SK-N-SH treated with all-trans-retinoic acid at 6 μM for 48 hours (cell line): Measurements from ENCODE around the gene RAB3GAP2.

Experiments used
- ARNTL ChIP-seq: fragments of 450-650 bp; formaldehyde crosslinking; IDR thresholded peaks from 2 replicates; pipeline ENCODE4 v1.5.0; 2020; ENCODE audit warnings: low read depth, mild to moderate bottlenecking, moderate library complexity, borderline replicate concordance
- GLIS3 ChIP-seq: fragments of 250-450 bp; sonication (Bioruptor Pico); IDR thresholded peaks from 2 replicates; pipeline ENCODE4 v1.5.0; 2020; ENCODE audit warnings: mild to moderate bottlenecking, moderate library complexity
- PATZ1 ChIP-seq: fragments of 250-450 bp; sonication (Bioruptor Pico); IDR thresholded peaks from 2 replicates; pipeline ENCODE4 v1.8.0; 2020; ENCODE audit warnings: mild to moderate bottlenecking, moderate library complexity, borderline replicate concordance
- PPARA ChIP-seq: fragments of 250-450 bp; sonication (Bioruptor Pico); IDR thresholded peaks from 2 replicates; pipeline ENCODE4 v1.5.0; 2020; ENCODE audit warnings: mild to moderate bottlenecking, borderline replicate concordance
- TCF4 ChIP-seq: fragments of 250-450 bp; sonication (Bioruptor Pico); IDR thresholded peaks from 2 replicates; pipeline ENCODE4 v1.8.0; 2021; ENCODE audit warnings: mild to moderate bottlenecking, moderate library complexity, borderline replicate concordance
- TOX ChIP-seq: fragments of 250-450 bp; sonication (Bioruptor Pico); IDR thresholded peaks from 2 replicates; pipeline ENCODE4 v1.8.0; 2021; ENCODE audit warnings: mild to moderate bottlenecking, moderate library complexity, borderline replicate concordance
- ZFP3 ChIP-seq: fragments of 250-450 bp; sonication (Bioruptor Pico); IDR thresholded peaks from 2 replicates; pipeline ENCODE4 v1.5.0; 2020; ENCODE audit warnings: mild to moderate bottlenecking, moderate library complexity
- ZFP30 ChIP-seq: fragments of 450-650 bp; formaldehyde crosslinking; IDR thresholded peaks from 2 replicates; pipeline ENCODE4 v1.5.0; 2022; ENCODE audit warnings: mild to moderate bottlenecking, moderate library complexity
- ZNF565 ChIP-seq: fragments of 450-650 bp; formaldehyde crosslinking; conservative IDR thresholded peaks from 2 replicates; pipeline ENCODE4 v1.5.0; 2020; ENCODE audit warnings: low read depth, mild to moderate bottlenecking, moderate library complexity
- ZNF70 ChIP-seq: fragments of 450-650 bp; formaldehyde crosslinking; IDR thresholded peaks from 2 replicates; pipeline ENCODE4 v1.5.0; 2020; ENCODE audit warnings: mild to moderate bottlenecking, moderate library complexity
- ZNF8 ChIP-seq: fragments of 450-650 bp; formaldehyde crosslinking; IDR thresholded peaks from 2 replicates; pipeline ENCODE4 v1.5.0; 2020; ENCODE audit warnings: mild to moderate bottlenecking, moderate library complexity
- TF ChIP-seq, protein P1 (sequence below): fragments of 250-450 bp; sonication (Bioruptor Pico); IDR thresholded peaks from 2 replicates; pipeline ENCODE4 v1.8.0; 2021; ENCODE audit warnings: low read depth, mild to moderate bottlenecking, moderate library complexity, borderline replicate concordance
- TF ChIP-seq, protein P2 (sequence below): fragments of 250-450 bp; sonication (Bioruptor Pico); IDR thresholded peaks from 2 replicates; pipeline ENCODE4 v1.5.1; 2020; ENCODE audit warnings: low read depth, mild to moderate bottlenecking, moderate library complexity
- TF ChIP-seq, protein P3 (sequence below): fragments of 250-450 bp; sonication (Bioruptor Pico); IDR thresholded peaks from 2 replicates; pipeline ENCODE4 v1.5.0; 2020; ENCODE audit warnings: mild to moderate bottlenecking, moderate library complexity

GRCh38 chr1:220316305-220316704 is 44.1 kb upstream of the RAB3GAP2 start:
- no peak for TF ChIP-seq ZNF8
- TF ChIP-seq PATZ1: no peak
- TF ChIP-seq ZFP30: no peak
- no peak for TF ChIP-seq ARNTL
- TF ChIP-seq PPARA (CRISPR knock-in tag): no peak
- TF ChIP-seq TCF4: no peak
- TF ChIP-seq, protein P1, sequence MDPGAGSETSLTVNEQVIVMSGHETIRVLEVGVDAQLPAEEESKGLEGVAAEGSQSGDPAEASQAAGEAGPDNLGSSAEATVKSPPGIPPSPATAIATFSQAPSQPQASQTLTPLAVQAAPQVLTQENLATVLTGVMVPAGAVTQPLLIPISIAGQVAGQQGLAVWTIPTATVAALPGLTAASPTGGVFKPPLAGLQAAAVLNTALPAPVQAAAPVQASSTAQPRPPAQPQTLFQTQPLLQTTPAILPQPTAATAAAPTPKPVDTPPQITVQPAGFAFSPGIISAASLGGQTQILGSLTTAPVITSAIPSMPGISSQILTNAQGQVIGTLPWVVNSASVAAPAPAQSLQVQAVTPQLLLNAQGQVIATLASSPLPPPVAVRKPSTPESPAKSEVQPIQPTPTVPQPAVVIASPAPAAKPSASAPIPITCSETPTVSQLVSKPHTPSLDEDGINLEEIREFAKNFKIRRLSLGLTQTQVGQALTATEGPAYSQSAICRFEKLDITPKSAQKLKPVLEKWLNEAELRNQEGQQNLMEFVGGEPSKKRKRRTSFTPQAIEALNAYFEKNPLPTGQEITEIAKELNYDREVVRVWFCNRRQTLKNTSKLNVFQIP: no peak
- TF ChIP-seq ZFP3 (CRISPR knock-in tag): no peak
- no peak for TF ChIP-seq ZNF565 (CRISPR knock-in tag)
- TF ChIP-seq, protein P2, sequence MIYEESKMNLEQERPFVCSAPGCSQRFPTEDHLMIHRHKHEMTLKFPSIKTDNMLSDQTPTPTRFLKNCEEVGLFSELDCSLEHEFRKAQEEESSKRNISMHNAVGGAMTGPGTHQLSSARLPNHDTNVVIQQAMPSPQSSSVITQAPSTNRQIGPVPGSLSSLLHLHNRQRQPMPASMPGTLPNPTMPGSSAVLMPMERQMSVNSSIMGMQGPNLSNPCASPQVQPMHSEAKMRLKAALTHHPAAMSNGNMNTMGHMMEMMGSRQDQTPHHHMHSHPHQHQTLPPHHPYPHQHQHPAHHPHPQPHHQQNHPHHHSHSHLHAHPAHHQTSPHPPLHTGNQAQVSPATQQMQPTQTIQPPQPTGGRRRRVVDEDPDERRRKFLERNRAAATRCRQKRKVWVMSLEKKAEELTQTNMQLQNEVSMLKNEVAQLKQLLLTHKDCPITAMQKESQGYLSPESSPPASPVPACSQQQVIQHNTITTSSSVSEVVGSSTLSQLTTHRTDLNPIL: no peak
- TF ChIP-seq TOX: no peak
- no peak for TF ChIP-seq GLIS3
- no peak for TF ChIP-seq ZNF70 (CRISPR knock-in tag)
- TF ChIP-seq, protein P3, sequence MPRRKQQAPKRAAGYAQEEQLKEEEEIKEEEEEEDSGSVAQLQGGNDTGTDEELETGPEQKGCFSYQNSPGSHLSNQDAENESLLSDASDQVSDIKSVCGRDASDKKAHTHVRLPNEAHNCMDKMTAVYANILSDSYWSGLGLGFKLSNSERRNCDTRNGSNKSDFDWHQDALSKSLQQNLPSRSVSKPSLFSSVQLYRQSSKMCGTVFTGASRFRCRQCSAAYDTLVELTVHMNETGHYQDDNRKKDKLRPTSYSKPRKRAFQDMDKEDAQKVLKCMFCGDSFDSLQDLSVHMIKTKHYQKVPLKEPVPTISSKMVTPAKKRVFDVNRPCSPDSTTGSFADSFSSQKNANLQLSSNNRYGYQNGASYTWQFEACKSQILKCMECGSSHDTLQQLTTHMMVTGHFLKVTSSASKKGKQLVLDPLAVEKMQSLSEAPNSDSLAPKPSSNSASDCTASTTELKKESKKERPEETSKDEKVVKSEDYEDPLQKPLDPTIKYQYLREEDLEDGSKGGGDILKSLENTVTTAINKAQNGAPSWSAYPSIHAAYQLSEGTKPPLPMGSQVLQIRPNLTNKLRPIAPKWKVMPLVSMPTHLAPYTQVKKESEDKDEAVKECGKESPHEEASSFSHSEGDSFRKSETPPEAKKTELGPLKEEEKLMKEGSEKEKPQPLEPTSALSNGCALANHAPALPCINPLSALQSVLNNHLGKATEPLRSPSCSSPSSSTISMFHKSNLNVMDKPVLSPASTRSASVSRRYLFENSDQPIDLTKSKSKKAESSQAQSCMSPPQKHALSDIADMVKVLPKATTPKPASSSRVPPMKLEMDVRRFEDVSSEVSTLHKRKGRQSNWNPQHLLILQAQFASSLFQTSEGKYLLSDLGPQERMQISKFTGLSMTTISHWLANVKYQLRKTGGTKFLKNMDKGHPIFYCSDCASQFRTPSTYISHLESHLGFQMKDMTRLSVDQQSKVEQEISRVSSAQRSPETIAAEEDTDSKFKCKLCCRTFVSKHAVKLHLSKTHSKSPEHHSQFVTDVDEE (CRISPR knock-in tag): no peak
